ENCODE measurements around the gene NEK10.
"Not testable (repeated sequence)": the region's sequence is repeated elsewhere in the genome, so short reads cannot be mapped to it uniquely, and the experiment has no call there.

NEK10 gene

DNA sequence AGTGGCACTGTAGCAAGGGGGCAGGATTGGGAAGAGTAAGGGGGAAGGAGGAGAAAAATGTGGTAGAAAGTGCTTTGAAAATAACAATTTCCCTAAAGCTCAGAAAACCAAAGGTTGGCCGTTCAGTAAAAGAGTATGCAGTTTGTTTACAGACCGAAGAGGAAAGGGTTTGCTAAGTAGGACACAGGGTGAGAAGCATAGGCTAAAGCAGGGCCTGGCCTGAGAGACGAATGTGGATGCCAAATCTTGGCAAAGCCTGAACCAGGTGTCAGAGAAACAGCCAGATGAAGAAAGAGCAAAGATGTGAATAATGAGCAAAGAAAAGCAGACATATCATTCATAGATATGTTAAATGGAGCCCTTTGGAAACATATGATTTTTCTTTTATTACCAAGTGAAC, 17.1 kb downstream of the NEK10 start:
- DNase-seq (ENCODE audit: low spot score), result no peak

DNA sequence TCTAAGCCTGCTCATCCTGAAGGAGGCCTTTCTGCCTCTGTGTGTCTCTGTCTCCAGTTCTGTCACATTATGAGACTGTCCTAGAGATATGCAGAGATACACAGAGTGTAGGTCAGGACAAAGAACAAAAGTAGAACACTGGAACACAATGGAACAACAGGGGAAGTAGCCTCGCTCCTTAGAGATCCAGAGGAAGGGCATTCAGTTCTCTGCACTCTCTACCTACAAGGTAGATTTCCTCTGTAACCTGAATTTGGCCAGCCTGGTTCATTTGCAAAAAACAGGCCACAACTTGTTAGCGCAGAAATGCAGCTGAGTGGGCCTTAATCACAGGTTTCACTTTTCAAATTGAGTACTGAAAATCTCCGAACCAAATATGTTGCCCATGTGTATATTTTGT, 19.4 kb downstream of the NEK10 start:
- DNase-seq (ENCODE audit: low spot score), result no peak

DNA sequence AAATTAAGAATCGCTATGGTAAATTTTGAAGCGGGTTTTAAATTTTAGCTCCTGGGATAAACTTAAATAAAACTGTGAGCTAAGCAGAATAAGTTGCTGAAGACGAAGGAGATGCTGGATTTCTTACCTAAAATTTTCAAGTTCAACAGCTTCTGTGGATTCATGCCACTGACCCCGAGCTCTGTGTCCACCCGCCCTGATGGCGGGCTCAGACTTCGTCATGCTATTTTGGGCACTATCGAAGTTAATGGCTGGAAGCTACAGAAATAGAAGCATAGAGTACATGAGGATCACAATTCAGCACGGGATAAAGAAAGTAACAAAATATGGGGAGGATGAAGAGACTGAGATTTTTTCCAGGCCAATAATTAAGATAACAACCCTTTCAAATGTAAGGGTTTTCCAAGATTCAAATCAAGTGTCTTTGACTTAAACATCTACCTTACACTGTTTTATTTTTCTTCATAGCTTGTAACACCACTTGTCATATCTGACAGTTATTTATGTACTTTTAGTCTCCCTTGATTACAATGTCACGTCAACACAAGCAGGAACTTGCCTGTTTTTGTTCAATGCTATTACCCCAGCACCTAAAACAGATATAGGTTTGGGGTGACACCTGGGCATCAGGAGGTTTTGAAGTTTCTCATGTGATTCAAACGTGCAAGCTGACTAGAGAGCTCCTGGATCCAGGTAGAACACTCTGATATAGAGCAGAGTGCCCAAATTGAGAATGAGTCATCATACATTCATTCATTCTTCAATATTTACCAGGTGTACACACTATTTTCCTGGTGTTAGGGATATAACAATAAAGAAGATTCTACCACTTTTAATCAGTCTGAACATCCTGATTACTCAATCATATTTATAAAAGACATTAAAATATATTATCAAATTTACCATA, 23.0 kb downstream of the NEK10 start:
- DNase-seq (ENCODE audit: low spot score), result no peak

DNA sequence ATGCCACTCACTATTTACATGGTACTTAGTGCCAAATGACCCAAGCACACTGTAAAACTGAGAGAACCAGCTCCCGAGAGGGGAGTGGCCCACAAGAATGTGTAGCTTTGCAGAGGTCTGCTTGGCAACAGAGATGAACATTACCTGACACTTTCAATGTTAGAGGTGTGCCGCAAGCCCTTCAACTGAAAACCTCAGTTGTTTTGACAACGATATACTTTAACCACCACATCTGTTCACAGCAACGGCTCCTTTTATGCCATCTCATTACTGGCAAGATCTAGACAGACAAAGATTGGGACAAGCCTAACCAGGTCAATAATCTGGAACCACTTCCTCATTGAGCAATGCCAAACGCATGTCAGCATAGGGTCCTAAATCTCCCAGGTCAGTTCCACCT, 23.7 kb downstream of the NEK10 start:
- peak; percentile 14 for DNase-seq (ENCODE audit: low spot score)

DNA sequence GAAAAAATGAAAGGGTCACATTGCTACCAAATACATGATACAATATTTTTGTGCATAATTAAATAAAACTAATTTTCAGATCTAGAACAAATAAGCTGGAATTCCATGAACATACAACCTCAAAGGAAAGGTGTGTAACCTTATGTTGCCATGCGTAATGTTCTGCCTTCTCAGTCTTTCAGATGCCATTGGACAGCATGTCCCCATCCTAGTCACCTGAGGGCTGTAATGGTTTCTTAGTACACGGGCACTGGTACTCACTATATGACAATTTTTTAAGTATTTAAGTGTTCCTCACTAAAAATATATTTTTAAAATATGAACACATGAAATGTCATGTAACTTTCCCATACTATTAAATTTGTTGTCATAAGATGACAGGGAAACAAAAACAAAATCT, 24.1 kb downstream of the NEK10 start:
- DNase-seq (ENCODE audit: low spot score), result no peak

DNA sequence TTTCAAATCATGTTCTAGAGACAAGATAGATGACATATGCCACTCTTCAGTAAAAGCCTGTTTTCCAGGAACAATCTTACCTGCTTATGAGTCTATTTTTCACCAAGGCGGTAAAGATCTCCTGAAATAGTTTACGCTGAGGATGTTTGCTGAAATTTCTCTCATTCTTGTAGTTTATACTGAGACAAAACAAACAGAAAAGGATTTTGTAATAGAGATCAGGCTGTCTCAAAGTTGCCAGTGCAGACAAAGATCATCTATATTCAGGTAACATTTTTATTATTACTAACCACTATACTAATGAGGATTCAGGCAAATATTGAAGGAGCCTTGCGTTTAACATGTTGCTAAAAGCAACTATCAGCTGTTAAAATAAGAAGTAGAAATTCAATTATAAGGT, 25.0 kb downstream of the NEK10 start:
- no peak for DNase-seq (ENCODE audit: low spot score)

DNA sequence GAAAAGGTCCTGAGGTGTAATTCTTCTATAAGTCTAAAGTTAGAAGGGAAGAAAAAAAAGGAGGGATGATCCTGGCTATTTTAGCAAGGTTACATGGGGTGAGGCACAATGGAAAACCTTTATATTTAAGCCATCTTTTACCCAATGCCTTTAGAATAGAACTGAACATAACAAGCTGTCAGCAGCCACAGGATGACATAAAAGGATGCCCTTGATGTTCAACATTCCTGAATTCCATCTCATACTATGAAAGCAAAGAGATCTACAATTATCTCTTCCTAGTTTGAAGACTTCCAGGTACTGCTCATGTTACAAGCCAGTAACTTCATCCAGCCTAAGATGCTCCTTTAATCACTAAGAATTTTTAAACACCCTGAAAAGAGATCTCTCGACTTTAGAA, 26.9 kb downstream of the NEK10 start:
- DNase-seq (ENCODE audit: low spot score), result no peak

DNA sequence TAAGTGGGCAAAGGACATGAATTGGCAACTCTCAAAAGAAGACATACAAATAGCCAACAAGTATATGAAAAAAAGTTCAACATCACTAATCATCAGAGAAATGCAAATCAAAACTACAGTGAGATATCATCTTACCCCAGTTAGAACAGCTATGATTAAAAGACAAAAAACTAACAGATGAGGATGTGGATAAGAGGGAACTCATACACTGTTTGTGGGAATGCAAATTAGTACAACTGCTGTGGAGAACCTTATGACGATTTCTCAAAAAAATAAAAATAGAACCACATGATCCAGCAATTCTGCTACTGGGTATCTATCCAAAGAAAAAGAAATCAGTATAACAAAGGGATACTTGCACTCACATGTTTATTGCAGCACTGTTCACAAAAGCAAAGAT, 28.6 kb downstream of the NEK10 start:
- DNase-seq (ENCODE audit: low spot score), result no peak

DNA sequence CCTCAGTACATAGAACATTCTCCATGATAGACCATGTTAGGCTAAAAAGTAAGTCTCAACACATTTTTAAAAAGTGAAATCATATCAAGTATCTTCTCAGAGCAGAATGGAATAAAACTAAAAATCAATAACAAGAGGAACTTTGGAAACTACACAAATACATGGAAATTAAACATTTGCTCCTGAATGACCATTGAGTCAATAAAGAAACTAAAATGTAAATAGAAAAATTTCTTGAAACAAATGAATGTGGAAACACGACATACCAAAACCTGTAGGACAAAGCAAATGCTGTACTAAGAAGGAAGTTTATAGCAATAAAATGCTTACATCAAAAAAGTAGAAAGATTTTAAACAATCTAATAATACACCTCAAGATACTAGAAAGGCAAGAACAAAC, 33.6 kb downstream of the NEK10 start:
- no peak for DNase-seq (ENCODE audit: low spot score)

DNA sequence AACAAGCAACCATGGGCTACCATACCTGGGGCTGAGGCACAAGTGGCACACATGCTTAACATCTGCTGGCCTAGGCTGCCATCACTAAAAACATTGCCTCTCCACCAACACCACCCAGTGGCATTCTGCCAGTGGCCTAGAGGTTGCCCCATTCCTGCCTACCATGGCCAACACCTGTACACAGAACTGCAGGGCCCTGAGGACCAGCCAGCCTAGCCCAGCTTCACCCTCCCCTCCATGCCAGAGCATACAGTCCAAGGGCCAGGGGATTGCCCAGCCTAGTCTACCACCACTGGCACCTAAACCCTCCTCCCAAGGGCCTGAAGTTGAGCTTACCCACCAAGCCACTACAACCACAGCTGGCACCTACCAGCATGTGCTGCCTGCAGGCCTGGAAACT, 35.3 kb downstream of the NEK10 start:
- DNase-seq (ENCODE audit: low spot score), result no peak

DNA sequence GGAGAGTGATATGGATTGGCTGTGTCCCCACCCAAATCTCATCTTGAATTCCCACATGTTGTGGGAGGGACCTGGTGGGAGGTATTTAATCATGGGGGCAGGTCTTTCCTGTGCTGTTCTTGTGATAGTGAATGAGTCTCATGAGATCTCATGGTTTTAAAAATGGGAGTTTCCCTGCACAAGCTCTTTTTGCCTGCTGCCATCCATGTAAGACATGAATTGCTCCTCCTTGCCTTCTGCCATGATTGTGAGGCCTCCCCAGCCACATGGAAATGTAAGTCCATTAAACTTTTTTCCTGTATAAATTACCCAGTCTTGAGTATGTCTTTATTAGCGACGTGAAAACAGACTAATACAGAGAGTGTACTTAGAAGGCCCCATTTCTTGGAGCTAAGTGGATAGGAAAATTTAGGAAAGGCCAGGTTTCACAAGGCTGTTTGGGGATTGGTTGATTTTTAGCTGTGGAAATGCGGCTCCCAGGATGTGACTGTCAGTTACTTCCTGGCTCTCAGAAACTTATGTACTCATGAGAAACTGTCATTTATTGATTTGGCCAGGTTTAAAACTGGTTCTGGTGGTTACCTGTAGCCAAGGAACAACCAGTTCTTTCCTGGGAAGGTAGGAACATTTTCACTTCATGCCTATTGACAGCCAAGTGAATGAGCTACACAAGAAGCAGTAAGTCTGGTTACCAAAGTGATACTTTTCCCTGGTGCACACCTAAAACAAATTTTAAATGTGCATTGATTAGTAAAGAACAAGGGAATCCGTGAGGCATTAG, 40.0 kb downstream of the NEK10 start:
- DNase-seq (ENCODE audit: low spot score), result not testable (repeated sequence)

DNA sequence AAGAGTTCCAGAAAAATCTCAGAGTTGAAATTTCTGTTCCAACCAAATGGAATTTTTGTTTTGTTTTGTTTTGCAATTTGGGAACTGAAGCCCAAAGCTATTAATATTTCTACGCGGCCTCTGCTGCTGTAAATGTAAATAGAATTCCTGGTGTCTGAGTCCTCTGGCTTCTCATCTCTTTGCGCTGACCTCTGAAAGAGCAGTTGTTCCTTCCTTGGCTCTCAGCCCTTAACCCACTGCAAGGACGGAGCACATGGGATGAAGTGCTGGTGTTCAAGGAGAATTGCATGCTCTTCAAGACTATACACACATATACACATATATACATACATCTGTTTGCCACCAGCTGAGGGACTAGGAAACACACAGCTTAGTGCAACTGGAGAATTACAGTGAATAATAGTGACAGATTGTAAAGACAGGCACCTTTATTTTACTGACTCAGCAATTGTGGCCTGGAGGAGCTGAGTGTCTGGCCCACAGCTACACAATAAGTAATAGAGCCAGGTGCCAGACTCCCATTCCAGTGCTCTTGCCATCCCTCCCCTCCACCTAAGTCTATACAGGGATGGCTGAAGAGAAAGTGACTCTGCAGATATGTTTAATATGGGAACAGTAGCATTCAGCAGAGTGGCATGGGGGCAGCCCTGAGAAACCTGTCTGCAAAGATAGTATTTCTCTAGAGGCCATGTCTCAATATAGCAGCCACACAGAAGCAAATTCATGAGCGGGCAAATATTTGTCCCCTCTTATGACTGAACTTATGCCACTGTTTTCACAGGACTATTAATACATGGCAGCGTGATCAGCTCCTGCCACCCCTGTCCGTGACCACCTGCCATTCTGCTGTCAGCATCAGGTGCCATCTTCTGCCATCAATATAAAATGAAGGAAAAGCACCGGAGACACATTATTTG, 42.3 kb downstream of the NEK10 start:
- DNase-seq (ENCODE audit: low spot score), result no peak

DNA sequence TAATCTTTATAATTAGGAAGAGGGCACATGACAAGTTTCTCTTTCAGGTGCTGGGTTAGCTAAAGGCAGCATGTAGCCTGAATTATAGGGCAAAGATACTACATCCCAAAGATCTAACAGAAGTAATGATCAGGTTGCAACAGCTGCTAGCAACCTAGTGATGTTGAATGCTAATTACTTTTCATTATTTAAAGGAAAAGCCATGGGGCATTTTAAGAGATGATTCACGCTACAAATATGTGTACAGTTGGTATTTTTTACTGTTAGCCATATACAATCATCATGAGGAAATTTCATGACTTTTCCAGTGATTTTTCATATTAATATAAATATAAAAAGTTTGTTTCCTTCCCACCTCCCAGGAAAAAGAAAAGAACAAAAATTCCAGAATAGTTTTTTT, 43.0 kb downstream of the NEK10 start:
- DNase-seq (ENCODE audit: low spot score), result no peak

DNA sequence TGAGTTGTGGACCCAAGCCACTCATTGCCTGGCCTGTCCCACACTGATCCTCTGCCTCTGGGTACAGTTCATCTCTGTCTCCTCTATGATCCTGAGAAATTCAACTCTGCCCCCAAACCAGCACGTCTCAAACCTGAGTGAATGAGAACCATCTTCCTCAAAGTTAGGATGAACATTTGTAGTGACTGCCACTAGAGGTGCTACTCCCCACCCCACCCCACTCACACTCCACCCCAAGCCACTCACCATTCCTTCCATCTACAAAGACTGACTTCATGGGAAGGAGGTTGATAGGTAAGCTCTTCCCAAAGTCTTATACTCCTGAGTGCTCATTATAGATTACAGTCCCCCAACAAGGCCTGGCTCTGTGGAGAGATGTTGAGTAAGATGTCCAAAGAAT, 43.8 kb downstream of the NEK10 start:
- no peak for DNase-seq (ENCODE audit: low spot score)

DNA sequence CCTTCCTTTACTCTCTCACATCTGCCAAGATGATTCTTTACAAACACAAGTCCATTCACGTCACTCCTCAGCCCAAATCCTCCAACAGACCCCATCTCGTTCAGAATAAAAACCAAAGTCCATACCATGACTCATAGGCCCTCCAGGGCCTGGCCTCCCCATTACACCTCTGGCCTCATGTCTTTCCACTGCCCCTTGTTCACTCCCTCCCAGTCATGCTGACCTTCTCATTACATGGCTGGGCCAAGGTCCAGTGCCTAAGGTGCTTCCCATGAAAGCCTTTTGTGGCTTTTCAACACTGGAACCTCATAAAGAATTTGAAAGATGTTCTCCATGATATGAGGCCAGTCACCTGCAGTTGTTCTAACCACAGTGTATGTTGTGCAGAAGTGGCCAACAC, 44.5 kb downstream of the NEK10 start:
- no peak for DNase-seq (ENCODE audit: low spot score)

DNA sequence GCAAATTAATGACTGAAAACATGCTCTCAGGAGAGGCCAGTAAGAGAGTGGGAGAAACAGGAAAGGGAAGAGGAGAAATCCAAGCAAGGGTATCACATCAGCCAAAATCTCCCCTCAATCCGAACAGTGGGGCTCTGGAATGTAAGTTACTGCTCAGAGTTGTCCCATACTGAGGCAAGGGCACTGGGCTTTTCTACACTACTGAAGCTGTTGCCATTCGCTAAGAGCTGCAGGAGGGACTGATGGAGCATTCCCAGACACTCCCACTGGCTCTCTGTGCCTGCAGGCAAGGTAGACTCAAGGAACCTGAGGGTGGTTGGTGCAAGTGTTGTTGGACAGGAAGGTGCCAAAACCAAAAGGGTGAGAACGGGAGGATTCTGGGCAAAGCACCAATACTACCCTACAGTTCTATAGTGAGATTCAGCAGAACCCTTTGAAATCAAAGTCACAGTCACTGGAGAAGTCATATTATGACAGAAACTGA, 46.1 kb downstream of the NEK10 start:
- no peak for DNase-seq (ENCODE audit: low spot score)

DNA sequence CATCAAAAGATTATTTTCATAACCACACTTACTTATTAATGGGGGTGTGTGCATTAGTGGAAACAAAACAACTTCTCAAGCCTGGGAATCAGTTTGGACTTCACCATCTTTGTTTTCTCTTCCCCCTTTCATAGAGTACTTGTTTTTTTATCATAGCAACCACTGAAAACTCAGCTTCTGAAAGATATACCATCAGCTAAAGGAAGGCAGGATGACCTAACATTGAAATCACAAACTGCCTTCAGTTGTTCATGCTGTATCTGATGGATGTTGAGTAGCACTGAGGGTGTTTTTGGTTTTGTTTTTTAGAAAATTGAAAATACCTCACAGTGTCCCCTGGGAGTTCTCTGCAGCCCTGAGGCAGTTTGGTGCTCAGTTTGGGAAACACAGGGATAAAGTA, 46.5 kb downstream of the NEK10 start:
- no peak for DNase-seq (ENCODE audit: low spot score)

DNA sequence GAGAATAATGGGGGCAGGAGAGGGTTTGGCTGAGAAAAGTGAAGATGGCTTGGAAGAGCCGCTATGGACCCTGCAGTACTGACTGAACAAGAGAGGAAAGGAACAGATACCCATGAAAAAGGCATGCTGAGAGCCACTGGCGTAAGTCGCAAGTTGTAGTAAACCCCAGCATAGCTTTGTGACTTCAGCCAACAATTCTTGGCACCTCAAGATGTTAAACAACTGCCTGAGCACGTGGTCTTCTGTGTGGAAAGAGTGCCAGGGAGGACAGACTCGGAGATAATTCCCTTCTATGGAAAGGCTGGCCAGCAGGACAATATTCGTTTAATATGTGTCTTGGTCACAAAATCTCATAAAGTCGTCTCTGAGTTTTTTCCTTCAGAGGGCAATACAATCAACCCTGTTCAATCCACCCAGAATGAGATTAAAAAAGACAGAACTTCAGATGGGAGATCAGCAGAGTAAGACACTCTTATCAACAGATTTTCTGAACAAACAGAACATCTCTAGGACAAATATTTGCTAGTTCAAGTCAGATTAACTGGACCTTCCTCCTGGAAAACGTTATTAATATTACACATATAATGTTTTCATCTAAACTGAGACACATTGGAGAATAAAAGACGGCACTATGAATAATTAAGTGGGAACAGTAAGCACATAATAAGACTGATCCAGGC, 49.2 kb downstream of the NEK10 start:
- no peak for DNase-seq (ENCODE audit: low spot score)

DNA sequence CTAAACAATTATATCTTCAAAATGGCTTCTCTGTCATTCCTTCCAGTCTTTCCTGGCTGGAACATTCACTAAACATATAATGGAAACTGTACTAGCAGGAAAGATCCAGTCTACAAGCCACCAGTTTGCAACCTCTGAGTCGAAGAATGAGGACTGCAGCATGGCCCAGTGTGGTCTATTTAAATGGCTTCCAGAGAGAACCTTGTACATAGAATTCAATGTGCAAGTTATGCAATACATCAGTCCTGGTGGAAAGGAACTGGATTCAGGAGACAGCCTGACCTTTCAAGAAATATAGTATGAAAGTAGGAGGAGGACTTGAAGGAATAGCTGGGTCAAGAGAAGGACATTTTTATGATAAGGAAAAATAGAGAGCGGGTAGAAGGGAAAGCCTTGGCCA, 49.9 kb downstream of the NEK10 start:
- DNase-seq (ENCODE audit: low spot score), result no peak

DNA sequence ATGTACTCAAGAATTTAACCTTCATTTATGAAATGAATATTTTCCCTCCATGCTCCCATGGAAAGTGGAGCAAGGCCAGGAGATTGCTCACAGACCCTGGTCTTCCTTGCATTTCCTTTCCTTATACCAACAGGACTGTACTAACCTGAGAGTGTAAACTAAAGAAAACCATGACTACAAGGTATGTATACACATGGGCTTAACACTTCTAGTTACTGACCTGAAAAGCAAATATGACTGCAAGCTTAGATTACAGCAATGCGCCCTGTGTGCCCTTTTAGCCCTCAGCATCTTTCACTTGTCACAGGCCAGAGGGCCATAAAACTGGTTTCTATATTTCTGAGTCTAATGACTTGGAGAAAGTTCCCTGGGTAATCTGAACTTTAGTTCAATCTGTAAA, 52.1 kb downstream of the NEK10 start:
- no peak for DNase-seq (ENCODE audit: low spot score)

DNA sequence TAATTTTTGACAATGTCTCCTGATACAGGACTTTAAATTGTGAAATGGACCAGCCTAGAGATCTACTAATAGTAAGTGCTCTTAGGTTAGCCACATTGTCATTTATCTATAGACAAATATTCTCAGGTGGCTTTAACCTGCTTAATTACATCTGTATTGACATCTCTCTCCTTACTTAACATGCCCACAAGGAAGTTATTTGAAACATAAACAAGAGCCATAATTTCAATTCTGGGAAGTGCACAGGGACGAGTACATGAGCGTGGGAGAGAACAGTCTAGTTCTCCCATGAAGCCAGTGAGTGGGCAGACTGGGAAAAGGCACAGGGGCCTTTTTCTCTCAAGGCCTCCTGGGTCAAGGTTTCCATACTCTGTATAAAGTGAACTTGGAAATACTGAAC, 54.2 kb downstream of the NEK10 start:
- no peak for DNase-seq (ENCODE audit: low spot score)

All from CD4-positive, alpha-beta T cell treated with Interleukin-15 for 4 hours (primary cell).